ENCODE results near the gene CENATAC. TPM values are rescaled to one million over a fixed set of nuclear protein-coding genes. Genes with fewer than 3 reads are reported as not detected.
"Not testable (repeated sequence)": the region's sequence is repeated elsewhere in the genome, so short reads cannot be mapped to it uniquely, and the experiment has no call there.

CENATAC gene
- total RNA-seq, 1 donor = 30.9 TPM

DNA sequence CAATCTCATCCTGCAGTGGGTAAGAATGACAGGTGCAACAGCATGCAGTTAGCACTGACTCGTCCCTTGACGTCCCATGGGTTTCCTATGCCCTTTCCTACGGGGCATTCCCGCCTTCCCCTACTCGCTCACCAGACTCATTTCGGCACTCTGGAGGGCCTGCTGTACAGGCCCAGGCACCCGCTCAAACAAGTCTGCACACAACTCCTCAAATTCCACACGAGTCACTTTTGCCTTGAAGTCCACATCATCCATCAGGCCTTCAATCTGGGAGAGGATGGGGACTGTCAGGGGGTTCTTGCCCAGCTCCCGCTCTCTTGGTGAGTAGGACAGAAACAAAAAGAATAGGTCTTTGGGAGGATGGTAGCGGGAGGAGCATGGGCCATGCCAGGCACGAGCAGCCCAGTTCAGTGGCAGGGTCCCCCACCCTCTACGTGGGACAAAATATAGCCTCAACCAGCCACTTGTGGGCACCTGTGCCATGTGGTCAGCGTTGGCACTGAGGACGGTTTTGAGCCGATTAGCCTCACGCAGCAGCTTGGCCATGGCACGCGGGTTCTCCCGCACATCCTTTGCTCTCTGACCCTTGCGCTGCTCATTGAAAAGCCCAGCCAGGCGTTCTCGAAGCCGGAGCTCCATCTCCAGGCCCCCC is 54.4 kb downstream of the CENATAC start:
- no peak for DNase-seq (ENCODE audit: low read depth)
- TF ChIP-seq, protein P1, sequence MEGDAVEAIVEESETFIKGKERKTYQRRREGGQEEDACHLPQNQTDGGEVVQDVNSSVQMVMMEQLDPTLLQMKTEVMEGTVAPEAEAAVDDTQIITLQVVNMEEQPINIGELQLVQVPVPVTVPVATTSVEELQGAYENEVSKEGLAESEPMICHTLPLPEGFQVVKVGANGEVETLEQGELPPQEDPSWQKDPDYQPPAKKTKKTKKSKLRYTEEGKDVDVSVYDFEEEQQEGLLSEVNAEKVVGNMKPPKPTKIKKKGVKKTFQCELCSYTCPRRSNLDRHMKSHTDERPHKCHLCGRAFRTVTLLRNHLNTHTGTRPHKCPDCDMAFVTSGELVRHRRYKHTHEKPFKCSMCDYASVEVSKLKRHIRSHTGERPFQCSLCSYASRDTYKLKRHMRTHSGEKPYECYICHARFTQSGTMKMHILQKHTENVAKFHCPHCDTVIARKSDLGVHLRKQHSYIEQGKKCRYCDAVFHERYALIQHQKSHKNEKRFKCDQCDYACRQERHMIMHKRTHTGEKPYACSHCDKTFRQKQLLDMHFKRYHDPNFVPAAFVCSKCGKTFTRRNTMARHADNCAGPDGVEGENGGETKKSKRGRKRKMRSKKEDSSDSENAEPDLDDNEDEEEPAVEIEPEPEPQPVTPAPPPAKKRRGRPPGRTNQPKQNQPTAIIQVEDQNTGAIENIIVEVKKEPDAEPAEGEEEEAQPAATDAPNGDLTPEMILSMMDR (IDR thresholded peaks at IDR 0.05; ENCODE audit: insufficient read depth, low read length) = no peak
- H3K4me3 ChIP-seq (ENCODE audit: low read depth, low read length) = no peak overlapping the region

DNA sequence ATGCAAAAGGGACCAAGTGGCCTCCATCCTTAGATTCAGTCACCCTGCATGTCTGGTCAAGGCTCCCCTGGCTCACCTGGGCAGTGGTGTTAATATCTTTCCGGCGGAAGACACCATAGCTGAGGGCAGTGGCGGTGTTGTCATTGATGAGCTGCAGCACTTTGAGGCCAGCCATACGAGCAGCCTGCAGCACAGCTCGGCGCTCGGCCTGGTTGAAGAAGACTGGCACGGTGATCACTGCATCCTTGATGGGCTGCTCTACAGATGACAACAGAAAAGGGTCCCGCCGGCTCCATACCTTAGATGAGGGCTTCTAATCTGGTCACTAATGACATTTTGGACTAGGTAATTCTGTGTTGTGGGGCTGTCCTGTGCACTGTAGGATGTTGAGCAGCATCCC is 56.5 kb downstream of the CENATAC start:
- no peak for DNase-seq (ENCODE audit: low read depth)
- TF ChIP-seq, protein P1 (IDR thresholded peaks at IDR 0.05; ENCODE audit: insufficient read depth, low read length) = no peak
- H3K4me3 ChIP-seq (ENCODE audit: low read depth, low read length) = no peak overlapping the region

DNA sequence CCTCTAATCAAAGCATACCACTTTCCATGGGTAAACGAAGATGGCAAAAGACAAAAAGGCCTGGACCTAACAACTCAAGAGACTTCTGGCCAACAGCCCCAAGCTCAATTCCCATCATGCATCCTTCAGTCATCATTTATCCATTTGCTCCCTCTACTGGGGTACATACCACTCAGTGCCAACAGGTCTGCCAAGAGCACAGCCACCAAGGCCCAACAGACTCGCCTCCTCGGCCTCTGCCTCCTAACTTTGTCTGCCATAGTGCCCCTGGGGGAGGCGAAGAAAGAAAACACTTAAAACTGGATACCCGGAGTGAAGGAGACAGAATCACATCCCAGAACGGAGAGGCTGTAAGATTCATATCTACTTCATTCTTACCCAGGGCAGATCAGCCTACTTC is 58.0 kb downstream of the CENATAC start:
- H3K4me3 ChIP-seq (ENCODE audit: low read depth, low read length) = peak overlapping the region; percentile 85
- peak; percentile 35 for DNase-seq (ENCODE audit: low read depth)
- TF ChIP-seq, protein P1 (IDR thresholded peaks at IDR 0.05; ENCODE audit: insufficient read depth, low read length) = peak; percentile 14

DNA sequence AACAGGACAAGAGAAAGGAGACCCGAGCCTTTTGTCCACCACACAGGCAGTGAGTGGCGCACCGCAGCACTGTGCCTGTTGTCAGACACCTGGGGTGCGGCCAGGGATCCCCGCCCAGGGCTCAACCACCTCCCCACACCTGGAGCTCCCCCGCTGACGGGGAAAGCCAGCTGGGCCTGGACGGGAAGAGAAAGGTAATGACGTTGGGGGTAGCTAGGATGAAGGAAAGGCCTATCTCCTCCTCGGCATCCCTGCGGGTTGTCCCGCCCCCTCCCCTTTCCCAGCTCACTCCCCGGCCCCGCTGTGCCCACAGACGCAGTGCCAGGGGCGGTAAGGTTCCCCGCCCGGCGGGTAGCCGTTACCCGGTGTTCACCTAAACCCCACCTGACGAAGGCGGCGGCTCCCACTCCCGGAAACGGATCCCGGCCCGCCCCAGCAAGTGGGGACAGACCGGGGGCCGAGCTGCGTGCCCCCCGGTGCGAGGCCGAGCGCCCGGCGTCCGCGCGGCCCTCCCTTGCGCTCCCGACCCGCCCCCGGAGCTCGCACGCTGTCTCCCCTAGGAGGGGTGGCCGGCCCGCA is 58.6 kb downstream of the CENATAC start:
- H3K4me3 ChIP-seq (ENCODE audit: low read depth, low read length) = peak overlapping the region; percentile 85
- TF ChIP-seq, protein P1 (IDR thresholded peaks at IDR 0.05; ENCODE audit: insufficient read depth, low read length) = no peak
- DNase-seq (ENCODE audit: low read depth) = no peak

DNA sequence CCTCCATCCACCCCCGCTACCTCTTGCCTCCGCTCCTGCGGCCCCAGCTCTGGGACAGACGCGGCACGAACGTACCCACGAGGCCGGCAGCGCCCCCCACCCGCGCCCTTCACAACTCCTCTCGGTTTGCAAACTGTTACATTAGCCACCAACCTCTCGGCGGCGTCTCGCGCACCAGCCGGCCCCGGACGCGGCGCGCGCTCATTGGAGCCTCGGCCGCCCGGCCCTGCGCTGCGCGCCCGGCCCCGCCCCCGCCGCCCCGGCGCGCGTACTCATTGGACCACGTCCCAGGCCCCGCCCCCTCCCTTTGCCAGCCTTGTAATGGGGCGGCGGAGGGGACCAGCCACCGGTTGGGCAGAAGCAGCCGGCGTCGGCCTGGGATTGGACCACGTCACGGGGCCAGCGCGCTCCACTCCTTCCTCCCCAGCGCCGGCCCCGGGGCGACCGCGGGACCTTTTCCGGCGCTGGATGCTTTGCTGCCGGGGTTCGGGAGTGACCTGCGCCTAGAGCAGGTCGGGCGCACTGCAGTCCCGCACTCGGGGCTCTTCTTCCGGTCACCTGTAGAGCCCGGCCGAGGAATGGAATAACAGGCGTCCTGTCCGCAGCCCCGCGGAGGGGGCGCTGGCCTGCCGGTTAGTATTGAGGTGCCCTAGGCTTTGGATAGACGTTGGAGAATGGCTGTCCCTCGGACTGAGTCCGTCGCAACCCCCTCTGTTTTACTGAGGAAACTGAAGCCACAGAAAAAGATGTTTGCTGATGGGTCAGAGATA is 59.2 kb downstream of the CENATAC start, which contains the start of gene HYOU1:
Gene HYOU1, minus strand, starts transcription at position 206 of the 770 bp plus-strand sequence. CDS start 1,045 bp downstream, outside the sequence.
- TF ChIP-seq, protein P1 (IDR thresholded peaks at IDR 0.05; ENCODE audit: insufficient read depth, low read length) = peak; percentile 47
- DNase-seq (ENCODE audit: low read depth) = peak; percentile 92
- H3K4me3 ChIP-seq (ENCODE audit: low read depth, low read length) = peak within 1 kb of the TSS; percentile 85

DNA sequence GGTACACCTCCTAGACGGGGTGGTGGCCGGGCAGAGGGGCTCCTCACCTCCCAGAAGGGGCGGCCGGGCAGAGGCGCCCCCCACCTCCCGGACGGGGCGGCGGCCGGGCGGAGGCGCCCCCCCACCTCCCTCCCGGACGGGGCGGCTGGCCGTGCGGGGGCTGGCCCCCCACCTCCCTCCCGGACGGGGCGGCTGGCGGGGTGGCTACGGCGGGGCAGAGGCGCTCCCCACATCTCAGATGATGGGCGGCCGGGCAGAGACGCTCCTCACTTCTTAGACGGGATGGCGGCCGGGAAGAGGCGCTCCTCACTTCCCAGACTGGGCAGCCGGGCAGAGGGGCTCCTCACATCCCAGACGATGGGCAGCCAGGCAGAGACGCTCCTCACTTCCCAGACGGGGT is 61.2 kb downstream of the CENATAC start:
- DNase-seq (ENCODE audit: low read depth); H3K4me3 ChIP-seq (ENCODE audit: low read depth, low read length): not testable (repeated sequence)

DNA sequence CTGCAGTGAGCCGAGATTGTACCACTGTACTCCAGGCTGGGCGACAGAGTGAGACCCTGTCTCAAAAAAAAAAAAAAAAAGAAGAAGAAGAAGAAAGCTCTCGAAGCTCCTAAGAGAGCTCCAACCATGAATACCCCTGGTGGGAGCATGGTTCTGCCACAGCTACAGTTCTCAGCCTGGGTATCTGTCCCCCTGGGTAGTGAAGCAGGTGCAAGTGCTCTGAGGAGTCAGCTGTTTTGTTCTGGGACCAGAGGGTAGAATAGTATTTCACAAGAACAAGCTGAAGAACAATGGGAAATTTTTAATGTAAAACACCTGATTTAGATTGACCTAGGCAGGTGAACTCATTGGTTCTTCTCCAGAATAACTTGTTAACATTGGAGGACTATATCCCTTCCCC is 63.3 kb downstream of the CENATAC start:
- no peak overlapping the region for H3K4me3 ChIP-seq (ENCODE audit: low read depth, low read length)
- DNase-seq (ENCODE audit: low read depth) = no peak
- TF ChIP-seq, protein P1 (IDR thresholded peaks at IDR 0.05; ENCODE audit: insufficient read depth, low read length) = no peak
